GM21528 (cell line): Measurements from ENCODE around the gene NKX6-2.

Source experiments
- ATAC-seq: cut with Tn5 transposase; IDR thresholded peaks from one replicate; pipeline ENCODE4 v1.9.1; 2021; ENCODE audit warnings: mild to moderate bottlenecking, moderate library complexity; ENCODE audit not compliant: unreplicated experiment, low FRiP score

Gene NKX6-2

GRCh38 chr10:132813560-132814468 is 27.9 kb upstream of the NKX6-2 start:
- no peak for ATAC-seq

GRCh38 chr10:132813001-132813401 is 27.1 kb upstream of the NKX6-2 start:
- no peak for ATAC-seq

- no peak for ATAC-seq
These were observed 26.6 kb upstream of the NKX6-2 start for GRCh38 chr10:132812520-132812919.

- no peak for ATAC-seq
These were observed 26.0 kb upstream of the NKX6-2 start for GRCh38 chr10:132811891-132812481.

- ATAC-seq = no peak
These were observed 25.1 kb upstream of the NKX6-2 start for GRCh38 chr10:132810807-132811700.

- no peak for ATAC-seq
These were observed 24.3 kb upstream of the NKX6-2 start for GRCh38 chr10:132810141-132810806.

- no peak for ATAC-seq
These were observed 23.5 kb upstream of the NKX6-2 start for GRCh38 chr10:132809232-132810140.

- no peak for ATAC-seq
These were observed 22.7 kb upstream of the NKX6-2 start for GRCh38 chr10:132808383-132809231.

- no peak for ATAC-seq
These were observed 21.7 kb upstream of the NKX6-2 start for GRCh38 chr10:132807621-132808049.

- no peak for ATAC-seq
These were observed 20.6 kb upstream of the NKX6-2 start for GRCh38 chr10:132806561-132807003.

GRCh38 chr10:132806110-132806509 is 20.2 kb upstream of the NKX6-2 start:
- ATAC-seq = no peak

- no peak for ATAC-seq
These were observed 19.7 kb upstream of the NKX6-2 start for GRCh38 chr10:132805599-132805998.

GRCh38 chr10:132804785-132805426 is 19.0 kb upstream of the NKX6-2 start:
- ATAC-seq = no peak

GRCh38 chr10:132804287-132804686 is 18.3 kb upstream of the NKX6-2 start:
- no peak for ATAC-seq

GRCh38 chr10:132803416-132804210 is 17.7 kb upstream of the NKX6-2 start:
- no peak for ATAC-seq

GRCh38 chr10:132802694-132803320 is 16.9 kb upstream of the NKX6-2 start:
- no peak for ATAC-seq

- ATAC-seq = no peak
These were observed 16.1 kb upstream of the NKX6-2 start for GRCh38 chr10:132802048-132802447.
